Measurements from ENCODE around the gene PAK4. TPM values are rescaled to one million over a fixed set of nuclear protein-coding genes. Genes with fewer than 3 reads are reported as not detected.

PAK4 gene
- total RNA-seq, 1 experiment from 2014 or later, result 63.1 TPM

GRCh38 chr19:39155741-39156140, 30.2 kb downstream of the PAK4 start:
- Histone ChIP-seq H3K9ac (ENCODE audit: extremely low read depth, insufficient read length, low read length) (no peak overlapping the region), H3K23ac (ENCODE audit: insufficient read length, low read depth, low read length) (no peak overlapping the region), H2BK12ac (ENCODE audit: insufficient read length, low read depth, low read length) (no peak overlapping the region), H3K23me2 (ENCODE audit: insufficient read length, low read depth, low read length, poor library complexity, severe bottlenecking) (peaks cover 2% of the 10 kb centered on the region), H4K20me1 (ENCODE audit: control insufficient read depth, insufficient read depth, insufficient read length) (peaks cover 5% of the 10 kb centered on the region), H3K14ac (ENCODE audit: insufficient read depth, low read length) (no peak overlapping the region; the same call in 1 of the 2 replicates), H2AFZ (ENCODE audit: low read length) (no peak overlapping the region), H2BK120ac (ENCODE audit: low read depth, low read length, poor library complexity, severe bottlenecking) (no peak overlapping the region), H3K27me3 (ENCODE audit: insufficient read depth, low read length) (no peaks in the 10 kb centered on the region), H4K91ac (ENCODE audit: insufficient read length, low read depth, low read length) (no peak overlapping the region), H3K9me3 (ENCODE audit: control insufficient read depth, low read depth, low read length) (no peaks in the 10 kb centered on the region), H3K18ac (ENCODE audit: insufficient read length, low read depth, low read length) (no peak overlapping the region), H3K79me1 (ENCODE audit: insufficient read depth, low read depth, low read length, poor library complexity, severe bottlenecking) (no peaks in the 10 kb centered on the region), H3K27ac (ENCODE audit: insufficient read length, low read depth, low read length) (no peak overlapping the region), H2BK20ac (ENCODE audit: low read depth, low read length, poor library complexity, severe bottlenecking) (no peak overlapping the region), H2BK5ac (ENCODE audit: insufficient read length, low read length) (no peak overlapping the region), H3K4me2 (ENCODE audit: insufficient read depth, insufficient read length, low read length) (no peak overlapping the region), H3K4ac (ENCODE audit: low read depth, low read length) (no peak overlapping the region), H2BK15ac (ENCODE audit: low read depth, low read length) (no peak overlapping the region), H2AK5ac (ENCODE audit: insufficient read length, low read length) (no peak overlapping the region), H4K5ac (ENCODE audit: insufficient read length, low read depth, low read length) (no peak overlapping the region), H3K56ac (ENCODE audit: insufficient read length, low read depth, low read length) (no peak overlapping the region), H3K79me2 (ENCODE audit: insufficient read depth, low read length) (peaks cover 4% of the 10 kb centered on the region; the same call in 1 of the 2 replicates), H3K4me1 (ENCODE audit: insufficient read depth, low read length) (peaks cover 5% of the 10 kb centered on the region; the same call in 1 of the 2 replicates), H3T11ph (ENCODE audit: low read length) (no peak overlapping the region), H4K8ac (replicated peaks; ENCODE audit: insufficient read length, low read depth, low read length) (no peak overlapping the region)
- Mint-ChIP-seq H3K36me3 (ENCODE audit: insufficient read depth in 1 of 3, low read depth in 3 of 3) (peaks cover 2 to 13% (median 6%) of the 10 kb centered on the region in 3 experiments; a peak in 6 of 7 replicates), H3K4me1 (peaks cover 37 to 57% of the 10 kb centered on the region in 2 experiments), H3K27me3 (ENCODE audit: low read depth) (no peaks in the 10 kb centered on the region), H3K4me3 (peak overlapping the region in 1 of 2 experiments; percentile 34; a peak in 1 of 5 replicates), H3K9me3 (no peaks in the 10 kb centered on the region), H3K27ac (peak overlapping the region in 2 of 3 experiments; percentile 68 to 76; a peak in 2 of 7 replicates)
- no peak for DNase-seq
- WGBS (ENCODE audit: extremely low coverage, insufficient read length, low lambda C conversion rate), result no CpG with 5 or more reads among the region's 15 CpGs
- no peak for TF ChIP-seq CTCF (conservative IDR thresholded peaks at IDR 0.05)

Measured in H9 (cell line).